Ectodermal cell (in vitro differentiated cells): ENCODE measurements around the gene ACP2.
"Not testable (repeated sequence)": the region's sequence is repeated elsewhere in the genome, so short reads cannot be mapped to it uniquely, and the experiment has no call there.

Source experiments
- H3K27ac ChIP-seq: 2 replicates; pipeline ENCODE4 v1.7.0; 2013; ENCODE audit warnings: mild to moderate bottlenecking, low read depth, low read length; ENCODE audit not compliant: insufficient read depth, poor library complexity, severe bottlenecking
- H3K27me3 ChIP-seq: 2 replicates; pipeline ENCODE4 v1.7.0; 2013; ENCODE audit warnings: mild to moderate bottlenecking, low read length; ENCODE audit not compliant: insufficient read depth, control insufficient read depth, poor library complexity, severe bottlenecking
- H3K36me3 ChIP-seq: one replicate; pipeline ENCODE4 v1.7.0; 2013; ENCODE audit warnings: low read length; ENCODE audit not compliant: control insufficient read depth, insufficient read depth
- H3K4me1 ChIP-seq: one replicate; pipeline ENCODE4 v1.7.0; 2013; ENCODE audit warnings: low read length; ENCODE audit not compliant: control insufficient read depth, insufficient read depth
- H3K4me3 ChIP-seq: 2 replicates; pipeline ENCODE4 v1.7.0; 2013; ENCODE audit warnings: low read depth, low read length, control low read depth; ENCODE audit not compliant: insufficient read depth
- H3K9me3 ChIP-seq: 2 replicates; pipeline ENCODE4 v1.7.0; 2013; ENCODE audit warnings: mild to moderate bottlenecking, low read length, moderate library complexity; ENCODE audit not compliant: control insufficient read depth
- WGBS, 2 experiments: methylation state at CpG; one replicate each; pipeline ENCODE4 v1.1.7; 2013; ENCODE audit warnings: missing lambda C conversion rate in 2 of 2; 5-methylcytosine and 5-hydroxymethylcytosine counted together

The ACP2 gene

DNA sequence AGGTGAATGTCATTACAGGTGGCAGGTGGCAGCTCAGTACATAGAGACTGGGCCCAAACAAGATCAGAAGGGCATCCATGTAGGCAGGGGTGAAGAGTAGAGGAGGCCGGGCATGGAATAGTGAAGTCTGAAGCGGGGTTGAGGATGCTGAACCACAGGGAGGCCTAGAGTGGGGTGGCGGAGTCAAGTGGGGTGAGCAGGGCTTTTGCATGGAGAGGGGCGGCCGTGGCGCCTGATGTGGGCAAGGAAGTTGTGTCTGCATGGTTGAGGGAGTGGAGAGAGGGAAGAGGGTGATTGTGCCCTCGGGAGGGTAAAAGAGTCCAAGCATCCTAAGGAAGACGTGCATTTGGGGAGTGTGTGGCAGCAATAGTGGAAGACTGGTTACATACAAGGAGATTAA lies 19.5 kb downstream of the ACP2 start:
- WGBS, 2 experiments: 94 to 95% methylated on average over 8 of the region's 8 CpGs
- Histone ChIP-seq H3K4me1 (no peaks in the 10 kb centered on the region), H3K27ac (no peak overlapping the region), H3K36me3 (peaks cover 13% of the 10 kb centered on the region), H3K4me3 (no peak overlapping the region), H3K27me3 (no peaks in the 10 kb centered on the region), H3K9me3 (no peaks in the 10 kb centered on the region)

GRCh38 chr11:47225552-47226400 lies 22.8 kb downstream of the ACP2 start:
- H3K36me3 ChIP-seq: peaks cover 13% of the 10 kb centered on the region

DNA sequence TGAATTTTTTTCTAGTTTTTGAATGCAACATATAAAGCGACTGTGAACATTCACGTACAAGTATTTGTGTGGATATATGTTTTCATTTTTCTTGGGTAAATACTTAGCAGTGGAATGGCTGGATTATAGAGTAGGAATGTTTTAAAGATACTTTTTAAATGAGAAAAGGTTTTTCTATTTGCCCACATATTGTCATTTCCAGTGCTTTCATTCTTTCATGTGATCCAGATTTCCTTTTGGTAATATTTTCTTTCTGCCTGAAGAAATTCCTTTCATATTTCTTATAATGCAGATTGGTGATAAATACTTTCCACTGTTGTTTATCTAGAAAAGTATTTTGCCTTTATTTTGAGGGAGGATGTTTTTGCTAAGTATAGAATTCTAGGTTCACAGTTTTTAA lies 25.9 kb downstream of the ACP2 start:
- Histone ChIP-seq H3K4me1 (no peaks in the 10 kb centered on the region), H3K36me3 (peaks cover 15% of the 10 kb centered on the region), H3K27ac (no peak overlapping the region), H3K27me3 (no peaks in the 10 kb centered on the region), H3K9me3 (no peaks in the 10 kb centered on the region), H3K4me3 (no peak overlapping the region)
- WGBS, 2 experiments: 97 to 98% methylated on average over 2 of the region's 2 CpGs

More at GRCh38 chr11:47225552-47226400, 22.8 kb downstream of the ACP2 start:
- 95 to 97% methylated on average over 6 of the region's 7 CpGs for WGBS, 2 experiments
- no peaks in the 10 kb centered on the region for H3K9me3 ChIP-seq
- no peak overlapping the region for H3K27ac ChIP-seq
- no peak overlapping the region for H3K4me3 ChIP-seq
- H3K4me1 ChIP-seq: no peaks in the 10 kb centered on the region
- H3K27me3 ChIP-seq: no peaks in the 10 kb centered on the region

- H3K27ac ChIP-seq: no peak overlapping the region
- H3K27me3 ChIP-seq: no peaks in the 10 kb centered on the region
- H3K9me3 ChIP-seq: no peaks in the 10 kb centered on the region
- H3K36me3 ChIP-seq: peaks cover 4% of the 10 kb centered on the region
- peaks cover 4% of the 10 kb centered on the region for H3K4me1 ChIP-seq
- 90% methylated on average over 1 of the region's 1 CpG; no CpG with 5 or more reads in 1 of the 2 experiments for WGBS, 2 experiments
- no peak overlapping the region for H3K4me3 ChIP-seq
Measured at GRCh38 chr11:47220401-47220821, 28.2 kb downstream of the ACP2 start.

DNA sequence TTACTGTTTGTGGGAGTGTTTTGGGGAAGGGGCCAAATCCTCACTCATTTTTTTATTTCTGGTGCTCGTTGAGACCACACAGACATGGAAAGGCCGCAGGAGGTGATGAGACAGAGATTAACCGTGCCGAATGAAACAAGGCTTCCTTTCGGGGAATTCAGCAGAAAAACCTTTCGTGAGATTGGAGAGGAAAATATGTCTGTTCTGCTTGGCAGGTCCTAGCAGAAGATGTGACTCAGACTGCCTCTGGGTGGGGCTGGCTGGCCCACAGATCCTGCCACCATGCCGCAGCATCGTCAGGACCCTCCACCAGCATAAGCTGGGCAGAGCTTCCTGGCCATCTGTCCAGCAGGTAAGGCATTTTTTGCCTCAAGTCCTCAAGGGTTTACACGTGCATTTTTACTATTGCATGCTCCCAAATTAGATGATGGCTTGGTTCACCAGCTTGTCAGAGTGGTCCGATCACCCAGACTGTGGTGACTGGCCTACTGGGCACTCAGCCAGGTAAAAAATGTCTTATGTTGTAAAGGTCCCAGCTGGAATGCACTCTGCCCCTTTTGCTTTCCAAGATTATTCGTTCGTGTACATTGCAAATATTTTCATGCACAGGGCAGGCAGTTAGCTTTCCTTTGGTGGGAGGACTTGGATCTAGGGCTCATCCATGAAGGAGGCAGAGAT lies 32.4 kb downstream of the ACP2 start:
- Histone ChIP-seq H3K27ac (no peak overlapping the region), H3K9me3 (no peaks in the 10 kb centered on the region), H3K4me3 (peak overlapping the region; percentile 72), H3K27me3 (no peaks in the 10 kb centered on the region), H3K4me1 (peaks cover 4% of the 10 kb centered on the region), H3K36me3 (peaks cover 4% of the 10 kb centered on the region)
- 49 to 53% methylated on average over 12 of the region's 12 CpGs for WGBS, 2 experiments

DNA sequence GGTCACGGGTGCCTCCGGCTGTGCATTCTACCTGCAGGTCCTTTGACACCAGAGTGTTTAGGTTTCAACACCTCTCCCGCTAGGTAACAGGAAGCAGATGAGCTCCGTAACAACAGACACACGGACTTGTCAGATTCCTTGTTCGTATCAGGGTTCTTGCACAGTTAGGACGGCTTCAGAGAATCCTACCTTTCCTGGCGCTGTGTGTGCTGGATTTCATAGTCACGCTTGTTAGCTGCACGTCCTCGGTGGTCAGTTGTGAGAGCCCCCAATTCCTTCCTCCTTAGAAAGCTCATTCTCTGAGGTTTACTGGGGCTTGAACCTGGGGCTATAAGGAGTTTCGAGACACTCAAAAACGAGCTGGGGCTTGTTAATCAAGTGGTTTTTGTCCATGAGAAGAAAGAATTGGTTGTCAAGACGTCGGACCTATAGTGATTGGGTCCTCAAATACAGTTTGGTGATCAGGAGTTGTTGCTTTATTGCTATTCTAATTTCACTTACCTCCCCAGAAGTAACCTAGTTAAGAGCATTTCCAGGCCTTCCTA lies 33.2 kb downstream of the ACP2 start:
- Histone ChIP-seq H3K36me3 (peaks cover 4% of the 10 kb centered on the region), H3K27ac (peak overlapping the region; percentile 90), H3K27me3 (no peaks in the 10 kb centered on the region), H3K4me1 (peaks cover 4% of the 10 kb centered on the region), H3K9me3 (no peaks in the 10 kb centered on the region), H3K4me3 (peak overlapping the region; percentile 72)
- WGBS, 2 experiments: 10 to 11% methylated on average over 15 of the region's 15 CpGs

DNA sequence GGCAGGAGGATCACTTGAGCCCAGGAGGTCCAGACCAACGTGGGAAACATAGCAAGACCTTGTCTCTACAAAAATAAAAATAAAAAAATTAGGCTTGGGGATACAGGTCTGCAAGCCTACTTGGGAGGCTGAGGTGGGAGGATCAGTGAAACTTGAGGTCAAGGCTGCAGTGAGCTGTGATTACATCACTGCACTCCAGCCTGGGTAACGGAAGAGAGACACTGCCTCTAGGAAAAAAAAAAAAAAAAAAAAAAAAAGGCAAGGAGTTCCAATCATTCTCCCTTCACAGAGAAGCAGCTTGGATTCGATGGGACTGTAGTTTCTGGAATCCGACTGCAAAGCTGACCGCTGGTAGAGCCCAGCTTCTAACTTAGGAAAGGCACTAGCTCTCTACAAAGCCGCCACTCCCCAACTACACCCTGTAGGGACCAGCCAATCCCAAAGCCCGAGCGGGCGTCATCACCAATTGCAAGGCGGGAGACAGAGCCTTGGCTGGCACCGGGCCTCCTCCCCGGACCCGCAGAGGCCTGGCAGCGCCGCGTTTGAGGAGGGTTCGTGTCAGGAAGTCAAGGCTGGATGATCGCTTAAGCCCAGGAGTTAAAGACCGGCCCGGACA lies 34.6 kb downstream of the ACP2 start:
- no peak overlapping the region for H3K4me3 ChIP-seq
- H3K27me3 ChIP-seq: no peaks in the 10 kb centered on the region
- H3K9me3 ChIP-seq: no peaks in the 10 kb centered on the region
- WGBS, 2 experiments: 87% methylated on average over 20 of the region's 20 CpGs
- H3K27ac ChIP-seq: no peak overlapping the region
- H3K36me3 ChIP-seq: no peaks in the 10 kb centered on the region
- peaks cover 4% of the 10 kb centered on the region for H3K4me1 ChIP-seq

DNA sequence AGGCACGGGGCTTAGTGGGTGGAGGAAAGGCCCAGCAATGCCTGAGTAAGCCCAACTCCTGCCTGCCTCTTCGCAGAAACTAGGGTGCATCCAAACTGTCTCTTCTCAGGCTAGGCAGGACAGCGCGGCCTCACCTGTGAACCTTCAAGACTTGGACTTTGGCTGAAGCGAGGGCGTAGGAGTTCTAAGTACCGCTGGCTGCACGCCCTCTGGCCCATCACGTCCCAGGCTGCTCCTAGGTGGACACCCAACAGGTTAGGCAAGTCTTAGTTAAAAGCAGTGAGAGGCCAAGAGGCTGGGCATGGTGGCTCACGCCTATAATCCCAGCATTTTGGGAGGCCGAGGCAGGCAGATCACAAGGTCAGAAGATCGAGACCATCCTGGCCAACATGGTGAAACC lies 35.7 kb downstream of the ACP2 start:
- H3K27ac ChIP-seq: no peak overlapping the region
- H3K27me3 ChIP-seq: no peaks in the 10 kb centered on the region
- H3K36me3 ChIP-seq: no peaks in the 10 kb centered on the region
- H3K9me3 ChIP-seq: no peaks in the 10 kb centered on the region
- no peak overlapping the region for H3K4me3 ChIP-seq
- 94 to 95% methylated on average over 12 of the region's 12 CpGs for WGBS, 2 experiments
- peaks cover 4% of the 10 kb centered on the region for H3K4me1 ChIP-seq

DNA sequence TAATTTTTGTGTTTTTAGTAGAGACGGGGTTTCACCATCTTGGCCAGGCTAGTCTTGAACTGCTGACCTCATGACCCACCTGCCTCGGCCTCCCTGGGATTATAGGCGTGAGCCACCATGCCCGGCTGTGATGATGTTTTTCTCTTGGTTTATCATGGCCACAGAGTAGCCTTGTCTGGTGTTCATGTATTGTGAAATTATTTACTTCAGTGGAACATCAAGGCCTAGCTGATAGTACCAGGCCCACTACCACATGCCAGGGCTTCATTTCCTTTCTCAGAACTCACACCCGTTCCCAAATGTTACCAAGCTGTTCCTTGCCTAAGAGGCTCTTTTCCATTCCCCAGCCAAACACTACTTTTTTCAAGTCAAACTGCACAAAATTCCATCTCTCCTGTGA lies 40.0 kb downstream of the ACP2 start:
- H3K36me3 ChIP-seq: no peaks in the 10 kb centered on the region
- no peaks in the 10 kb centered on the region for H3K27me3 ChIP-seq
- 94% methylated on average over 5 of the region's 5 CpGs for whole genome bisulfite sequencing, 2 experiments
- no peaks in the 10 kb centered on the region for H3K9me3 ChIP-seq
- no peaks in the 10 kb centered on the region for H3K4me1 ChIP-seq
- no peak overlapping the region for H3K27ac ChIP-seq
- no peak overlapping the region for H3K4me3 ChIP-seq

DNA sequence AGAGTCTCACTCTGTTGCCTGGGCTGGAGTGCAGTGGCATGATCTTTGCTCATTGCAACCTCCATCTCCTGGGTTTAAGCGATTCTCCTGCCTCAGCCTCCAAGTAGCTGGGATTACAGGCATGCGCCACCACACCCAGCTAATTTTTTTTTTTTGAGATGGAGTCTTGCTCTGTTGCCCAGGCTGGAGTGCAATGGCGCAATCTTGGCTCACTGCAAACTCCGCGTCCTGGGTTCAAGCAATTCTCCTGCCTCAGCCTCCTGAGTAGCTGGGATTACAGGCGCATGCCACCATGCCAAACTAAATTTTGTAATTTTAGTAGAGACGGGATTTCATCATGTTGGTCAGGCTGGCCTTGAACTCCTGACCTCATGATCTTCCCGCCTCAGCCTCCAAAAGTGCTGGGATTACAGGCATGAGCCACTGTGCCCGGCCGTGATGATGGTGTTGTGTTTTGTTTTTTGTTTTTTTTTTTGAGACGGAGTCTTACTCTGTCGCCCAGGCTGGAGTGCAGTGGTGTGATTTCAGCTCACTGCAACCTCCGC lies 40.5 kb downstream of the ACP2 start:
- H3K36me3 ChIP-seq, H3K27ac ChIP-seq, H3K4me3 ChIP-seq, H3K27me3 ChIP-seq, H3K4me1 ChIP-seq, H3K9me3 ChIP-seq: not testable (repeated sequence)
- WGBS, 2 experiments: 93 to 95% methylated on average over 13 of the region's 13 CpGs
